NCI-H1105 (cell line): ENCODE data around the gene GSTT4.
"Not testable (repeated sequence)": the region's sequence is repeated elsewhere in the genome, so short reads cannot be mapped to it uniquely, and the experiment has no call there.

Source experiments
- DNase-seq: peaks from one replicate; lab custom pipeline; 2025; lab: John Stamatoyannopoulos, UW

GSTT4 gene

GRCh38 chr22:24024354-24024753 lies 19.1 kb upstream of the GSTT4 start:
- DNase-seq: no peak

GRCh38 chr22:24023204-24023789 lies 18.0 kb upstream of the GSTT4 start:
- DNase-seq: no peak

GRCh38 chr22:24021304-24021703 lies 16.1 kb upstream of the GSTT4 start:
- DNase-seq: no peak

GRCh38 chr22:24016156-24016555 lies 10.9 kb upstream of the GSTT4 start:
- no peak for DNase-seq

GRCh38 chr22:24011735-24012068 lies 6.4 kb upstream of the GSTT4 start:
- no peak for DNase-seq

GRCh38 chr22:24010018-24010391 lies 4.8 kb upstream of the GSTT4 start:
- no peak for DNase-seq

GRCh38 chr22:24009227-24010017 lies 4.2 kb upstream of the GSTT4 start:
- no peak for DNase-seq

GRCh38 chr22:24008381-24009226 lies 3.4 kb upstream of the GSTT4 start:
- no peak for DNase-seq

- no peak for DNase-seq
Measured at GRCh38 chr22:24008022-24008283, 2.7 kb upstream of the GSTT4 start.

- DNase-seq: no peak
Measured at GRCh38 chr22:24007253-24008021, 2.2 kb upstream of the GSTT4 start.

- DNase-seq: no peak
Measured at GRCh38 chr22:24006914-24007214, 1.6 kb upstream of the GSTT4 start.

- no peak for DNase-seq
Measured at GRCh38 chr22:24006207-24006913, 1.1 kb upstream of the GSTT4 start.

GRCh38 chr22:24003887-24004286 lies 1.4 kb downstream of the GSTT4 start:
- DNase-seq: no peak

GRCh38 chr22:24002851-24003250 lies 2.4 kb downstream of the GSTT4 start:
- DNase-seq: no peak

GRCh38 chr22:24002272-24002671 lies 3.0 kb downstream of the GSTT4 start:
- no peak for DNase-seq

- no peak for DNase-seq
Measured at GRCh38 chr22:24001314-24001713, 3.9 kb downstream of the GSTT4 start.

- DNase-seq: not testable (repeated sequence)
Measured at GRCh38 chr22:23999779-24000178, 5.5 kb downstream of the GSTT4 start.

- DNase-seq: no peak
Measured at GRCh38 chr22:23997092-23997491, 8.2 kb downstream of the GSTT4 start.

GRCh38 chr22:23993581-23994177 lies 11.6 kb downstream of the GSTT4 start:
- not testable (repeated sequence) for DNase-seq

- not testable (repeated sequence) for DNase-seq
Measured at GRCh38 chr22:23993080-23993479, 12.2 kb downstream of the GSTT4 start.

- not testable (repeated sequence) for DNase-seq
Measured at GRCh38 chr22:23989583-23990244, 15.5 kb downstream of the GSTT4 start.
